ENCODE measurements around the gene EXOC4. TPM values are rescaled to one million over a fixed set of nuclear protein-coding genes. Genes with fewer than 3 reads are reported as not detected.
A peak's percentile ranks its signal among the peaks of the same experiment; 100 is the strongest.

The EXOC4 gene
- total RNA-seq, 1 experiment from 2014 or later, result 66.2 TPM

DNA sequence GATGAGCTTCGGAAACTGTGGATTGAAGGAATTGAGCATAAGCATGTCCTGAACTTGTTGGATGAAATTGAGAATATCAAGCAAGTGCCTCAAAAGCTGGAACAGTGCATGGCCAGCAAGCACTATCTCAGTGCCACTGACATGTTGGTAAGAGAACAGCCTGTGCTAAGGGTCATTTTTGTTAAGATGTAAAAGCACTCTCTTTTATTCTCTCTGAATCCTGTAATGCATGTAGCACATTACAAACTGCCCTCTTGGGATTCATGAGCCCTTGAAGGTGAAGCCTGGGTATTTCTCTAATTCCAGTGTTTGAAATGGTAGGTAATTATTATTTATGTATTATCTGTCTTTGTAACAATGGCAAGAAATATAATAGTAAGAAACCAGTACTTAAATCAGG is 36.1 kb downstream of the EXOC4 start:
- CTCF ChIA-PET, result no interaction called here
- no peaks in the 10 kb centered on the region for H3K27me3 Mint-ChIP-seq (ENCODE audit: insufficient read depth, unreplicated experiment)

DNA sequence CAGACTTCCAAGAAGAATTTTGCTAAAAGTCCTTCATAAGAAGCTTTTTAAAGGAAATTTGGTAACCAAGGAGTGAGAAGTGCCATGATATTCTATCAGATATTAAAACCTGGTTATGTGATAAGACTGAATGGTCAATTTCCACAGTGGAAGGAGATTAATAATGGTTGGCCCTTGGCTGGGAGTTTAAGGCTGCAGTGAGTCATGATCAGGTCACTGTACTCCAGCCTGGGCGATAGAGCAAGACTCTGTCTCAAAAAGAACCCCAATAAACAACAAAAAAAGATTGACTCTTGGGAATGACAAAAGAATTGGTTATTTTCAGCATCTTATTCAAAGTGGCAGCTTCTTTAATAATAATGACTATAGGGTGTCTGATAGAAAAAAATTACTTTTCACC is 37.2 kb downstream of the EXOC4 start:
- Mint-ChIP-seq H3K27ac (ENCODE audit: unreplicated experiment) (no peak overlapping the region), H3K4me1 (ENCODE audit: low read depth, unreplicated experiment) (no peaks in the 10 kb centered on the region), H3K9me3 (ENCODE audit: unreplicated experiment) (no peaks in the 10 kb centered on the region), H3K27me3 (ENCODE audit: insufficient read depth, unreplicated experiment) (no peaks in the 10 kb centered on the region), H3K4me3 (ENCODE audit: unreplicated experiment) (no peak overlapping the region), H3K36me3 (ENCODE audit: insufficient read depth, unreplicated experiment) (peaks cover 13% of the 10 kb centered on the region)
- TF ChIP-seq, protein P1, sequence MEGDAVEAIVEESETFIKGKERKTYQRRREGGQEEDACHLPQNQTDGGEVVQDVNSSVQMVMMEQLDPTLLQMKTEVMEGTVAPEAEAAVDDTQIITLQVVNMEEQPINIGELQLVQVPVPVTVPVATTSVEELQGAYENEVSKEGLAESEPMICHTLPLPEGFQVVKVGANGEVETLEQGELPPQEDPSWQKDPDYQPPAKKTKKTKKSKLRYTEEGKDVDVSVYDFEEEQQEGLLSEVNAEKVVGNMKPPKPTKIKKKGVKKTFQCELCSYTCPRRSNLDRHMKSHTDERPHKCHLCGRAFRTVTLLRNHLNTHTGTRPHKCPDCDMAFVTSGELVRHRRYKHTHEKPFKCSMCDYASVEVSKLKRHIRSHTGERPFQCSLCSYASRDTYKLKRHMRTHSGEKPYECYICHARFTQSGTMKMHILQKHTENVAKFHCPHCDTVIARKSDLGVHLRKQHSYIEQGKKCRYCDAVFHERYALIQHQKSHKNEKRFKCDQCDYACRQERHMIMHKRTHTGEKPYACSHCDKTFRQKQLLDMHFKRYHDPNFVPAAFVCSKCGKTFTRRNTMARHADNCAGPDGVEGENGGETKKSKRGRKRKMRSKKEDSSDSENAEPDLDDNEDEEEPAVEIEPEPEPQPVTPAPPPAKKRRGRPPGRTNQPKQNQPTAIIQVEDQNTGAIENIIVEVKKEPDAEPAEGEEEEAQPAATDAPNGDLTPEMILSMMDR (IDR thresholded peaks at IDR 0.05; ENCODE audit: insufficient read depth in 1 of 2, low read depth in 1 of 2, low read length in 1 of 2, severe bottlenecking in 1 of 2, unreplicated experiment in 1 of 2), result no peak
- intact Hi-C loops (cut with micrococcal nuclease; ENCODE audit: unreplicated experiment), result no loop called here
- CTCF ChIA-PET, result no interaction called here
- no peaks in the 10 kb centered on the region for H3K27me3 ChIP-seq (replicated peaks; ENCODE audit: control insufficient read depth, insufficient read depth, low read length)
- no peak for DNase-seq
- POLR2A ChIA-PET, result no interaction called here
- H3K36me3 ChIP-seq (ENCODE audit: control insufficient read depth, insufficient read depth, low read length), result no peaks in the 10 kb centered on the region; the same call in 1 of the 2 replicates
- BruUV-seq (replicated peaks), result TSS peak; percentile 19
- no peaks in the 10 kb centered on the region for H3K9me3 ChIP-seq
- H3K4me1 ChIP-seq, result no peaks in the 10 kb centered on the region
- H3K4me3 ChIP-seq (ENCODE audit: low read depth, low read length), result no peak overlapping the region

More for the DNA sequence above, 36.1 kb downstream of the EXOC4 start:
- intact Hi-C loops (cut with micrococcal nuclease; ENCODE audit: unreplicated experiment), result no loop called here
- no peaks in the 10 kb centered on the region for H3K4me1 Mint-ChIP-seq (ENCODE audit: low read depth, unreplicated experiment)
- TF ChIP-seq, protein P1 (IDR thresholded peaks at IDR 0.05; ENCODE audit: insufficient read depth in 1 of 2, low read depth in 1 of 2, low read length in 1 of 2, severe bottlenecking in 1 of 2, unreplicated experiment in 1 of 2), result no peak
- H3K4me3 Mint-ChIP-seq (ENCODE audit: unreplicated experiment), result no peak overlapping the region
- Histone ChIP-seq H3K4me1 (no peaks in the 10 kb centered on the region), H3K9me3 (no peaks in the 10 kb centered on the region), H3K4me3 (ENCODE audit: low read depth, low read length) (no peak overlapping the region), H3K27me3 (replicated peaks; ENCODE audit: control insufficient read depth, insufficient read depth, low read length) (no peaks in the 10 kb centered on the region), H3K36me3 (ENCODE audit: control insufficient read depth, insufficient read depth, low read length) (no peaks in the 10 kb centered on the region; the same call in 1 of the 2 replicates)
- peaks cover 16% of the 10 kb centered on the region for H3K36me3 Mint-ChIP-seq (ENCODE audit: insufficient read depth, unreplicated experiment)
- no peak overlapping the region for H3K27ac Mint-ChIP-seq (ENCODE audit: unreplicated experiment)
- POLR2A ChIA-PET, result no interaction called here
- H3K9me3 Mint-ChIP-seq (ENCODE audit: unreplicated experiment), result no peaks in the 10 kb centered on the region
- no TSS peak for BruUV-seq (replicated peaks)
- DNase-seq, result no peak

DNA sequence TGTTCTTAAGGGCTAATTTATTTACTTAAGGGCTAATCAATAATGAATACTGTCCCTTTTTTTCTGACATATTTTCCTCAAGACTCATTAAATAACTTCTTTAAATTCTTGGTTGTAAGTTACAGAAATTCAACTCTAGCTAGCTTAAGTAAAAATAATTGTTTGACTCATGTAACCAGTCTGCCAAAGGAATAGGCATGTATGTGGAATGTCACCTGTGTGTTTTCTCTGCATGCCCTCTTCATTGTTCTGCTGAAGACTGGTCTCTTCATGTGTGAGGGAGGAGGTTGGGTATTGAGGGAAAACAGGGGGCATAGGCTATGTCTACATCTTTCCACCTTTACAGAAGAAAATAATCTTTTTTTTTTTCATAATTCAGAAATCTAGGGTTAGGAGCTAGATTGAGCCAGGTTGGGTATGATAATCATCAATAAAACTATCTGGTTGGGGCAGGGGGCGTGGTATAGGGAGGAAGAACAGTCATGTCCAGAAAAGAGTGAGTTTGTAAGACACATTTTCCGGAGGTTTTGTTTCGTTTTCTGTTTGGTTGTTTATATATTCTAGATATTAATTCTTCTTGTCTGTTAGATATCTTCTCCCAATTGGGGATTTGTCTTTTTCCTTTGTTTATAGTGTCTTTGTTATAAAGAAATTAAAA is 37.9 kb downstream of the EXOC4 start:
- TF ChIP-seq, protein P1 (IDR thresholded peaks at IDR 0.05; ENCODE audit: insufficient read depth in 1 of 2, low read depth in 1 of 2, low read length in 1 of 2, severe bottlenecking in 1 of 2, unreplicated experiment in 1 of 2), result no peak
- Mint-ChIP-seq H3K27ac (ENCODE audit: unreplicated experiment) (no peak overlapping the region), H3K9me3 (ENCODE audit: unreplicated experiment) (no peaks in the 10 kb centered on the region), H3K4me1 (ENCODE audit: low read depth, unreplicated experiment) (no peaks in the 10 kb centered on the region), H3K4me3 (ENCODE audit: unreplicated experiment) (no peak overlapping the region), H3K36me3 (ENCODE audit: insufficient read depth, unreplicated experiment) (peaks cover 11% of the 10 kb centered on the region), H3K27me3 (ENCODE audit: insufficient read depth, unreplicated experiment) (no peaks in the 10 kb centered on the region)
- H3K9me3 ChIP-seq, result no peaks in the 10 kb centered on the region
- no peak for DNase-seq
- no TSS peak for BruUV-seq (replicated peaks)
- ChIA-PET CTCF (interaction anchor here (0.7 kb wide), 1 partner anchor 652 kb away, joined by 4 read pairs; no protein-coding TSS in a partner anchor), POLR2A (no interaction called here)
- H3K4me3 ChIP-seq (ENCODE audit: low read depth, low read length), result no peak overlapping the region
- H3K36me3 ChIP-seq (ENCODE audit: control insufficient read depth, insufficient read depth, low read length), result no peaks in the 10 kb centered on the region; the same call in 1 of the 2 replicates
- no peaks in the 10 kb centered on the region for H3K4me1 ChIP-seq
- H3K27me3 ChIP-seq (replicated peaks; ENCODE audit: control insufficient read depth, insufficient read depth, low read length), result no peaks in the 10 kb centered on the region
- intact Hi-C loops (cut with micrococcal nuclease; ENCODE audit: unreplicated experiment), result no loop called here
